NCI-H2029 (cell line): ENCODE data around the gene TRMT10A.

ENCODE experiments used
- DNase-seq: peaks from one replicate; lab custom pipeline; 2025; lab: John Stamatoyannopoulos, UW

TRMT10A gene, protein sequence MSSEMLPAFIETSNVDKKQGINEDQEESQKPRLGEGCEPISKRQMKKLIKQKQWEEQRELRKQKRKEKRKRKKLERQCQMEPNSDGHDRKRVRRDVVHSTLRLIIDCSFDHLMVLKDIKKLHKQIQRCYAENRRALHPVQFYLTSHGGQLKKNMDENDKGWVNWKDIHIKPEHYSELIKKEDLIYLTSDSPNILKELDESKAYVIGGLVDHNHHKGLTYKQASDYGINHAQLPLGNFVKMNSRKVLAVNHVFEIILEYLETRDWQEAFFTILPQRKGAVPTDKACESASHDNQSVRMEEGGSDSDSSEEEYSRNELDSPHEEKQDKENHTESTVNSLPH

DNA sequence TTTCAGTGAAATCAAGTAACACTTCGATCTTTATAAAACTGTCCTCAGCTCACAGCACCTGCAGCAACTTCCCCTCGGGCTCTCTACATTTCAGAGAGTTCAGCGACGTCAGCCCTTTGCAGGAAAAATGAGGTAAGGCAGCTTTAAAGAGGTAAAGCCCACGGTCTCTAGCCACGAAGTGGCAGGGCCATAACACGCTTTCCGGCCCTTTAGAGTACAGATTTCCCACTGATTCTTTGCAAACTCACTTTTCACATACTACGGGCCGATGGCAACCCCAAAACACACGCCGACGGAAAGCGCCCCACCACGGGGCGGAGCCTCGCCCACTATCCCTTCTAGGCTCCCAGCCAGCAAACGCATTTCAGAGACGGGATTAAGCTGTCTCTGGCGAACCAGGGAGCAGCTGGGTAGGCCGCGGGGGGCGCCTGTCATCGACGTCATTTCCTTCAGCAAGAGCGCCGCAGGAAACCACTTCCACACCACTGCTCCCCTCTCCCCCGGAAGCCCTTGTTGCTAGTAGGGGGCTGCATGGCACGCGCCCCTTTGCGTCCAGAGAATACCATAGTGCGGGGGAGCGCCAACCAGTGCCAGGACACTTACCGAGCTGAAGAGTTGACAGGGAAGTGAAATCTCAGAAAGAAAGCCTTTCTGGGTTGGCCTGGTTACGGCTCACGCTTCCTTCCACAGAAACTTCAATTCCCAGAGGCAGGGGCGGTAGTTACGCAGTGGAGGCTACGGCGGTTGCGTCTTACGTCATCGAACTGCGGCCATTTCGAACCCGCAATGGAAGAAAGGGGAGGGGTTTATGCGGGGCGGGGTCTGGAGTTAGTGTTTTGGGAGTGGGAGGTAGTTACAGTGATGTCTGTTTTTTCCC lies at the start of gene TRMT10A:
TRMT10A (minus strand) TSS at position 730 of the 877 bp plus-strand sequence. CDS start 4,701 bp downstream, outside the sequence.
- peak; percentile 95 for DNase-seq

DNA sequence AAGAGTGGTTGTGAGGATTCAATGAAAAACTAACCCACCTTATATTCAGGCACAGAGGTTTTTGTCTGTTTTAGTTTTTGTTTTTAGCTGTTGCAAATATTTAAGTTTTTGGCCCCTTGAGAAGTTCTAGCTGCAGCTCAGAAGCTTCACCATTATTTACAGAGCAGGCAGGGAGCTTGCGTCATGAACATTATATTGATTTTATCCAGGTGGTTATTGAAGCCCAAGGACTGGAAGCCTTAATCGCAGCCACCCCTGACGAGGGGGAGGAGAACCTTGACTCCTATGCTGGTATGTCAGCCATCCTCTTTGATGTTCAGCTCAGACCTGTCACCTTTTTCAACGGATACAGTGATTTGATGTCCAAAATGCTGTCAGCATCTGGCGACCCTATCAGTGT lies 48.9 kb upstream of the TRMT10A start:
- no peak for DNase-seq

DNA sequence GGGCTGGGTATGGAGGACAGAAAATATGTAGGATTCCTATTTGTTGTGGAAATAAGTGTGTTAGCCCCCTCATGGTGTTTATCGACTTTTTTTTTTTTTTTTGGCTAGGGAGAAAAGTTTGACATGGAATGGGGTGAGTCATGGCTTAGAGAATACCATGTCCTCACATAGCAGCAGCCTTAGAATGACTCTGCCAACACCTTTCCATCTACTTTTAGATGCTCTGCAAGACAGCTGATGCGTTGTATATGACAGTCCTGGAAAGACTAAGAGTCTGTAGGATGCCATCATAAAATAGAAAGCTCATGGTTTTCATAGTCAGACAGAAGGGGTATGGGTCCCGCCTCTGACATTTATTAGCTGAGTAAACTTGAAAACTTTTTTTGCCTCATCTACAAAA lies 48.4 kb upstream of the TRMT10A start:
- no peak for DNase-seq

DNA sequence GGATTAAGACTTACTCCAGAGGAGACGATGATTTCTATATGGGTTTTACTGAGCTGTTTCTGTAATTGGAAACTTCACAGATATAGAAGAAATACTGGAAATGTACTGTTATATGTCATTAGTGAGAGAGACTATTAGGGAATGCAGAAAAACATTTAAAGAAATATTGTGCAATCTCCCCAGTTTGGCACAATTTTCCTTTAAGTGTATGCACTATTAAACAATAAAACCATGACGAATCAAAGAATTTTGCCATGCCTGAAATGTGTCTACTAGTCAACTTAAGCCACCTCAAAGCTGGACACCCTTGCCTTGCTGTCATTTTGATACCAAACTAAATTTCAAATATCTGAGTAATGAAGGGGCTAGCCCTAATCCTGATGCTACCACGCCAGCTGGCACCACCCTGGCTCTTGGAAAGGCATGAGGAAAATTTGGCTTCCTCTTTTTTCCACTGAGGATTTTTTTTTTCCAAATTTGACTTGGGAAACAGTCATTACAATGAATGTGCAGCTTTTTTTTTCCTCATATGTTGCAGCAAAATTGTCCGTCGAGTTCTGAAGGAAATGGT lies 46.9 kb upstream of the TRMT10A start:
- DNase-seq: no peak

DNA sequence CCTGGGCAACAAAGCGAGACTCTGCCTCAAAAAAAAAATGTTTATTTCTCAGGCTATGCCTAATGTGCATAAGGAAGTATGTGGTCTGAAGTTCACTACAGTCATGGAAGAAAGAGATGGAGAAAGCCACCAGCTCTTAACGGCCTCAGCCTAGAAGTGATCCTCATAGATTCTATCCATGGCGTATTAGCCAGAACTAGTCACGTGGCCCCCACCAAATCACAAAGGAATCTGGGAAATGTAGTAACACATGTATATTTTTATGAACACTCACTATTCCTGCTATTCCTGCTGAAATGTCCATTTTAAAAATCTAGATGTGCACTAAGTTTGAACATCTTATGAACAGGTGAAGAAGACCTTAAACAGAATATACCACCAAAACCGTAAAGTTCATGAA lies 44.6 kb upstream of the TRMT10A start:
- no peak for DNase-seq

DNA sequence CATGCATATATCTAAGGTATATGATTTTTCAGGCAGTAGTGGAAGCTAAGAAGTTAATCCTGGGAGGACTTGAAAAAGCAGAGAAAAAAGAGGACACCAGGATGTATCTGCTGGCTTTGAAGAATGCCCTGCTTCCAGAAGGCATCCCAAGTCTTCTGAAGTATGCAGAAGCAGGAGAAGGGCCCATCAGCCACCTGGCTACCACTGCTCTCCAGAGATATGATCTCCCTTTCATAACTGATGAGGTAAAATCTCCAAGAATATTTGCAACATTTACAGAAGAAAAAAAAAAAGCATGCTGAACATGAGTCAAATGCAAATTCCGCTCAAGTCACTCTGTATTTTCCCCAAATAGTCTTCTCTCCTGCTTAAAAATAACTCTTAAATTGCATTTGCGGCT lies 42.9 kb upstream of the TRMT10A start:
- no peak for DNase-seq

DNA sequence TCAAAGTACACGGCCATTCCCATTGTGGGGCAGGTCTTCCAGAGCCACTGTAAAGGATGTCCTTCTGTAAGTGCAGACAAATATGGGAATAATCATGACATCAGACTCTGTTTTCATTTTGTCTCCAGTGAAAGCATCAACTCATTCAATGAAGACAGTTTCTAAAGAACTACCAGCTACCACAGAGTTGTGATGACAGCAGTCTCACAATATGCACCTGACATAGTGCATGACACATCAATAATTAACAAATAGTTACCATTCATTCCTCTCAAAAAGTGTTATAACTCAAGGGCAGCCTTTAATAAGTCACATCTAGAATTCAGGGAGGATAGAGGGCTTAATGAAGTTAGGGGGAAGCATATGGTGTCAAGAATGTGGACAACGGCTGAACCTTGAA lies 31.0 kb upstream of the TRMT10A start:
- DNase-seq: no peak

DNA sequence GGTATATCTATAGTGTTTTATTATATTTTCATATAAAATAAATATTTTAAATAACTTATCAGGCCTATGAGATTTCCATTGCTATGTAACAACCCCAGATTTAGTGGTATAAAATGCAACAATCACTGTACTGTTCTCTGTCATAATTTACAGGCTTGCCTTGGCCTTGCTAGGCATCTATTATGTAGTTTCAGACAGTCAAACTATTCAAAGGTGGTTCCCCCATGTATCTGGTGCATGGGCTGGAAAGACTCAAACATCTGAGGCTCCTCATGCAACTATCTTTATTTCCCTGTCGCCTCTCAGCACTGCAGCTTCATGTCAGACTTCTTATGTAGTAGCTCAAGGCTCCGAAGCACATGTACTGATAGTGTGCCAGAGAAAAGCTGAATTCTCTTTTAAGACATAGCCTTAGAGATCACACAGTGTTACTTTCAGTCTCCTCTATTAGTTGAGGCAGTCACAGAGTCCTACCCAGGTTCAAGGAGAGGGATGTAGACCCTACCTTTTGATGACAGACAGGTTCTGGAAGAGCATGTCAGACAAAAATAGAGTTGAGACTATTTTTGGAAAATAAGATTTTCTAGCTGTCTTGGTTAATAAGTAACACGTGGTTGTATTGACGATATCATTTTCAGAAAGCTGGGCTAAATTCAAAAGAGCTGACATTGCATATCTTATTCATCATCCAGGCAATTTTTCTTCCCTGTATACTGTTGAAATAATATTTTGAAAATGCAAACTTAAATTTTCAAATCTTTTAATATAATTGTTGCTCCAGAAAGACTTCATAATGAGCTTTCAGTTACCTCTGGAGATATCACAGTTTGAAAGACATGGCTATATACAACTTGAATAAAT lies 30.2 kb upstream of the TRMT10A start:
- no peak for DNase-seq

DNA sequence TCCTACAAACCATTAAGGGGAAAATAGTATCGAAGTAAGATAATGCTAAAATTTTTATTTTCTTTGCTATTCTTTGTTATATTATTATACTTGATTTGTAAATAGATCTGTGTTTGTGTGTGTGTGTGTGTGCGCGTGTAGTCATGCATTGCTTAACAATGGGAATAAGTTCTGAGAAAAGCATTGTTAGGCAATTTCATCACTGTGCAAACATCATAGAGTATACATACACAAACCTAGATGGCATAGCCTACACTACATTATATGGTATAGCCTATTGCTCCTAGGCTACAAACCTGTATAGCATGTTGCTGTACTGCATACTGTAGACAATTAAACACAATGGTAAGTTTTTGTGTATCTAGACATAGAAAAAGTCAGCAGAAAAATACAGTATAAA lies 27.9 kb upstream of the TRMT10A start:
- DNase-seq: no peak

DNA sequence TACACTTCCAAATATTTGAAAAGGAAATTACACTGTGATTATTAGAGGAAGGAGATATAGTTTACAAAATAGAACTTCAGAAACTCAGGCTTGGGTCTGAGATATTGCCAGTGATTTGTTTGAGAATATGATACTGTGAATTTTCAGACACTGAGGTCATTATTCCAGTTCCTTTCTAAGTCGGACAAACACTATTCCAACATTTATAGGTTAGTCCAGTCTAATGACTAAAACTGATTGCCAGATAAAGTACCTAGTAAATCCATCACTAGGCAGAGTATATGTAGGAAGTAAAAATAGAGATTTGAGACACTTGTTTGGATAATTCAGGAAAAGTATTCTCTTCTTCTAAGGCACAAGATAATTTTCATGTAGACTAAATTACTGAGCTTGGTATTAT lies 24.0 kb upstream of the TRMT10A start:
- no peak for DNase-seq

DNA sequence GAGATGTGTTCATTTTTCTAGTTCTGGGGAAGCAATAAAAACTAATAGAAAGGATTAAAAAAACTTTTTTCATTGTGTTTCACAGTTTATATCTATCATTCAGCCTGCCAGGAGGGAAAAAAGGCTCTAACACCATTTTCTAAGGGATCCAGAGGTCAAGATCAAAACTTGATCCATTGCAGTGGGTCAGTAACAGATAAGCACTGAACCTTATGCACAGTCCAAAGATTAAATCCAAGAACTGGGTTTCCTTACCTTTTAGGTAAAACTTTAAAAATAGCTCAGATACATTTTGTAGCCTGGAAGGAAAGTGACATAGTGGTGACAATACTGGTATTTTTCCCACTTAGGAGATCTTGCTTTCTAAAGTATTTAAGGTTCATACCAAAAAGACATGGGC lies 23.5 kb upstream of the TRMT10A start:
- DNase-seq: no peak

DNA sequence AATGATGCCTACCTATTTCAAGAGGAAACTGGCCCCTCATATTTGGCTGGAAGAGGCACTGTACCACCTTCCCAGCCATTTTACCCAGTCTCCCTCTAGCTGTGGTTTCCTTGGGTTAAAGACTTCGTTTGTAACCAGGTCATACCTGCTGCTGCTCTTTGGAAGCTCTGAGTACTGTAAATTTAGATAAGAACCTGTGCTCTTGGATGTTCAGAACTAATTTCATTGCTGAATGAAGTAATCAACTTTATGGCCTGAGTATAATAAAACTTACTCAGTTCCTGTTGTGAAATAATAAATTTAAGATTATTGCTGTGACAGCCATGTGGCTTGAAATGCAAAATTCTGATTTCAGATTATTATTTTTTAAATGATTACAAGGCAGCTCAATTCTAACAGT lies 23.0 kb upstream of the TRMT10A start:
- DNase-seq: no peak

DNA sequence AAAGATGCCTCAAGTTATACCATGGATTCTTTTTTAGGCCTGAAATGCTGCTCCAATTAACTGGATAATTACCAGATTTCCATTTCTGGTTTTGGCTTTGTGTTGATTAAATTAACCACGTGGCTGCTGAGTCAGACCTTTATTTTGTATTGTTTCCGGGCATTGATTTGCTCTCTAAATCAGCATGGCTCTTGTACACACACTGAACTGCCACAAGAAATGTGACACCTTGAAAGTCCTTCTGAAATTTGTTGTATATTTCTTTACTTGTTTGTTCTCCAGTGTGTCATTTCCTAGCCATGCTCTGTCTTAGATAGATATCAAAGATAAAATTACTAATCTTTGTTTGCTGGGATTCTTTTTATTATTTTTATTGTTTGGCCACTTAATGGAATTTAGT lies 22.5 kb upstream of the TRMT10A start:
- DNase-seq: no peak

DNA sequence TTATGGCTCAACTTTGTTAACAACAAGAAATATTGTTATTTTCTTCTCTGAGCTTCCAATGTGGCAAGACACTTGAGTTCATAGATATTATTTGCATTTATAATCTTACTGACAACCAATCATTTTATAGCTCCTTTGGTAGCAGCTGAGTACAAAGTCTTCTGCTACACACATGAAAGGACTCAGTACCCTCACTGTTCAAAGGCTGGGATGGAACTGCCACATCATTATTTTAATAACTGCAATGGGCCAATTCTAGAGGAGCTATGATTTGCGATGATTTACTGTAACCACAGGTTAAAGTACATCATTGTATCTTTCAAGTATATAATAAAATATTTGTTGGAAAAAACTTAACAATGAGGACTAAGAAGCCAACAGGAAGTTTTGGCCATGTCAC lies 21.7 kb upstream of the TRMT10A start:
- DNase-seq: no peak

DNA sequence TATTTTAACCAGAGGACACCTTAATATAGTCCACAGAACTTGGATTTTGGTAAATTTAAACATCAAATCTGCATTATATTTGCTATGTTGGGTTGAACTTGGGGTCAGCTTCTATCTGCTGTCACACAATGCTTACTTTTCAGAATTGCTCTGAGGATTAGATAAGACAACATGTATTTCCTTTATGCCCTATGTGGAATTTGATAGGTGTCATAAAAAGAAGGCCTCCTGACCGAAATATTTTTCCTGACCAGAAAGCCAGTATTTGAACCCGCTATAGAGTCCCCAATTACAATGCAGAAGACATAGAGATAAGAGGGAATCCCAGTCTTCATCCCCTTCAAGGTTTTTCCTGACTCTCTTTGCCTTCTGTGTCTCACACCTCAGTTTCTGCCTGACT lies 14.9 kb upstream of the TRMT10A start:
- DNase-seq: no peak

DNA sequence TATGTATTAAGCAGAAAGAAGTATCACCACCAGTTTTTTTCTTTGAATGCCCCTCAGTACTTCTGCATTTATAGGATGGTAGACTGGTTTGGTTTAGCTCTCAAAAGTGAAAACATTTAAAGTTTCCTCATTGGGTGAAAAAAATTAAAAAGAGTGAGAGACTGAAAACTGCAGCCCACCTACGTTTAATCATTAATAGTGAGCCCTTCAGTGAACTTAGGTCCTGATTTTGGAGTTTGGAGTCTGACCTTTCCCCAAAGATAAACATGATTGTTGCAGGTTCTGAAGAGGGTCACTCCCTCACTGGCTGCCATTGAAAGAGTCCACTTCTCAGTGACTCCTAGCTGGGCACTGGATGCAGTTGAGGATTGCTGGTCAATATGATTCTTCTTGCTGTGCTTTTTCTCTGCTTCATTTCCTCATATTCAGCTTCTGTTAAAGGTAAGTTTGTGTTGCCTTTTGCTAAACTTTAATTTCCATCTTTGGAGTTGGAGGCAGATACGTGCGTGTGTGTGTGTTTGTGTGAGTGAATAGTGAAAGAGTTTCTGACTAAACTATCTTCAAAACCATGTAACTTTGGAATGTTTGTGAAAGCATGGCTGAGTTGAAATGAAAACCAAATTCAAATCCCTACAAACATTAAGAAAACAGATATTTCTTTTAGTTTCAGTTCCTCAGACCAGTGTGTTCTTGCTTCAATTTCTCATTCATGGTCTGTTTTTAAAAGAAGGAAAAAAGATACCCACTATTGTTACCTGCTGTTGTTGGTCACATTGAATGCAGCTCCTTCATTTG lies 10.9 kb upstream of the TRMT10A start, which contains the start of gene MTTP:
MTTP (plus strand) TSS at position 295 of the 795 bp plus-strand sequence; CDS start at position 381, 86 bp downstream.
- no peak for DNase-seq

DNA sequence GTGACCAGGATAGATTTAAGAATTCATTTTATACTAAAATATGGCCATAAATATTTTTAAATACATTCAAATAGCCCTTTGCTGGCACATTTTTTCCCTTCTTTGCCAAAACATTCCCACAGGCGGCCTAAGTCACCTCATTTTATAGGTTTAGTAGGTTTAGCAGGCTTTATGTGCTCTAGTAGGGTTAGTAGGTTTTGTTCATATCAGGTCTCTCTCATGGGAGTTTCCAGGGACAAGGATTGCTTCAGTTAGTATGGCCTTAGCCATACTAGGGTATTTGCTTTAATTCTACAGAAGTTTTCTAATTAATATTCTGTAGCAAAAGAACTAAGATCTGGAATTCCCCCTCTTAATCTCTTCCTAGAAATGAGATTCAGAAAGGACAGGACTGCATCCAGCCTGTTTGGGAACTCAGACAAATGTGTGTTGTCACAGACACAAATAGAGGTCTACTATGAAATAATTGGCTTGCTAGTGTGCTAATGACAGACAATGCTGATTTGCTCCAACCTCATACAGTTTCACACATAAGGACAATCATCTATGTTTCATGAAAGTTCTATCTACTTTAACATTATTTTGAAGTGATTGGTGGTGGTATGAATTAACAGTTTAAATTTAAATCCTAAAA lies 10.0 kb upstream of the TRMT10A start:
- DNase-seq: no peak

DNA sequence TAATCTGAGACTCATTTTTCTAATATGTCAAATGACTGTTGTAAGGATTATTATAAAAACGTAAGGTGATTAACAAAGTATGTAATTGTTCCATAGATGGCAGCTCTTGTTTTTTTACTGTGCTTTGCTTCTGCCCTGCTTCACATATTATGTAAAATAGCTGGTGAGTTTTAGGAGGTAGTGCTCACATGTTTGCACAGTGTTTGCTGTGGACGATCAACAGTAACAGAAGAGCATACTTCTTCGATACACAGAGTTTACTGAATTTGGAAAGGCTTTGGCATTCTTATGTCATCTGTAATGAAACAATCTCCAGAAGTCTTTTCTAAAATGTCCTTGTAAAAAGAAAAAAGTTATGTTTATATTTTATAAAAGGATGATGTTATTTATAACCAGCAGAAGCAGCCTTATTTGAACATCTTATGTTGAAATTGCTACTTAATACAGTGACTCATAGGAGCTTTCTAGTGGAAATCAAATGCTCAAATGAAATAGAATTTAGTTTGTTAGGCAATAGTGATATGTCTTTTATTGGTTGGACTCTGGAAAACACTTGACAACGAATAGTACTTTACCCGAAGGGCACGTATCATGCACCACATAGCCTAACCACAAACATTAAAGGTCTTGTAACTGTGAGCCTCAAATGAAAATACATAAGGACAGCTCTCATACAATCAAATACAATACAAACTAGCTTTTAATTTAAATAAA lies 8.8 kb upstream of the TRMT10A start:
- DNase-seq: no peak

DNA sequence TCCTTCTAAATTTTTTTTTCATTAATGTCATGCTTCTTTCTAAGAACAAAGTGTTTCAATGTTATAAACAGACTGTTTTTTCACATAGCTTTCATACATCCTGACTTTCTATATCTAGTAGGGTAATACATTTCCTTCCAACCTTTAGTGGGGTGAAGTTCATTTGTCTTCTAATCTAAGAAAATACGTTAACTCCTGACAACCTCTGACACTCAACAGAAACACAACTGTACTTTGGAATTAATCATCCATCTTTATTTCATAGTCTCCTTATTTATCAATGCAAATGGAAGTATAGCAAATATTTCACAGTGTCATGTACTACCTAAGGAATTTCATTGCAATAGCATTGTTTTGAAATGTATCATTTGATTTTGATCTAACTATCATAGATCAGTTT lies 8.0 kb upstream of the TRMT10A start:
- DNase-seq: no peak

DNA sequence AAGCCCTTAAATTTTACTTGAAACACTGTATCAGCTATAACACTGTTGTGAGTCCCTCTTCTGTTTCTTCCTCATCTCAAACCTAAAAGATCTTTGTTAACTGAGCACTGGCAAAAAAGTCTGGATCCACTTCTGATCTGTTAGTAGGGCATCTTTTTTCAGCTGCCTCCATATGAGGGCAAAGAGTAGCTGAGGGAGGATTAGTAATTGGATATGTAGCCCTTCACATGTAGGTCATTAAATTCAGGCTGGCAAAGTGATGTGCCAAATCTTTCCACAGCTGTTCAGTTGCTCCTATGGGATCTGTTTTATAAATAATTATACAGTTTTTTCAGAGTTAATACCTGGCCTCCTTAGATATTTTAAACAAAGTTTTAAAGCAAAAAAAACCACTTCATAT lies 1.1 kb upstream of the TRMT10A start:
- DNase-seq: no peak
